Activated CD4-positive, alpha-beta memory T cell treated with anti-CD3 and anti-CD28 coated beads, Interleukin-2, amount 10 ng/mL, durations not matched to agents 7 days and 5 days (primary cell): ENCODE data around the gene ATG14. TPM values are rescaled to one million over a fixed set of nuclear protein-coding genes. Genes with fewer than 3 reads are reported as not detected.

Source experiments
- CTCF ChIA-PET: fragments of 350-600 bp; sonication (Branson Sonifier 250); formaldehyde crosslinking; loops from one replicate; lab custom pipeline; 2021; ENCODE audit warnings: antibody characterized with exemption, inconsistent platforms; lab: Charles Lee
- POLR2A ChIA-PET: fragments of 350-600 bp; sonication (Branson Sonifier 250); formaldehyde crosslinking; loops from one replicate; lab custom pipeline; 2021; ENCODE audit warnings: antibody characterized with exemption; lab: Charles Lee
- DNase-seq: peaks from one replicate; pipeline ENCODE4 v3.0.0-alpha.2; 2020
- H3K27ac Mint-ChIP-seq: one replicate; pipeline ENCODE4 v1.8.0; 2021; ENCODE audit warnings: mild to moderate bottlenecking, mixed read lengths
- H3K27me3 Mint-ChIP-seq: one replicate; pipeline ENCODE4 v1.8.0; 2021; ENCODE audit warnings: mixed read lengths
- H3K36me3 Mint-ChIP-seq: one replicate; pipeline ENCODE4 v1.8.0; 2021; ENCODE audit warnings: low read depth, mixed read lengths
- H3K4me1 Mint-ChIP-seq: one replicate; pipeline ENCODE4 v1.8.0; 2021; ENCODE audit warnings: mixed read lengths
- H3K4me3 Mint-ChIP-seq: one replicate; pipeline ENCODE4 v1.8.0; 2021; ENCODE audit warnings: mild to moderate bottlenecking, mixed read lengths
- H3K9me3 Mint-ChIP-seq: one replicate; pipeline ENCODE4 v1.8.0; 2021; ENCODE audit warnings: mixed read lengths
- total RNA-seq, 2 experiments: library from RNA; stranded (reverse); gene quantifications; one replicate each; pipeline ENCODE4 v1.2.3, GENCODE V29; 2021

The ATG14 gene
- total RNA-seq, 2 experiments from 2014 or later, result 5.5 TPM

DNA sequence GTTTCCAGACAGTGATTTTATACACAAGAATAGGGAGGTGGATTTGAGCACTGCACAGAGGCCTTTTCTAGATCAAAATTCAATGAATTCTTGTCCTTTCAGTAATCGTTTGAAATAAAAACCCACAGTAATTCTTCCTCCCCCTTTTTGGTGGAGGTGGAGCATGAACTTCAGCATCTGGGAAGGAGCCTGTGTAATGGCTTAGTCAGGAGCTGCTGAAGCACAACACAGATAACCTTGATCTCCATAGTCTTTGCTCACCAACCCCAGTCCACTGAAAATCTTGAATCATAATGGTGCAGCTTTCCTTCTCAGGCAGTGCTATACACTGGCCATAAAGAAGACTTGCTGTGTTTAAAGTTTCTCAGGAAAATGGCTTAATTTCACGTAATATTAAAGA lies 35.2 kb upstream of the ATG14 start:
- no peaks in the 10 kb centered on the region for H3K36me3 Mint-ChIP-seq
- H3K9me3 Mint-ChIP-seq, result no peaks in the 10 kb centered on the region
- H3K4me3 Mint-ChIP-seq, result no peak overlapping the region
- POLR2A ChIA-PET, result interaction anchor here (1.2 kb wide), 1 partner anchor 93 kb away, joined by 3 read pairs; no protein-coding TSS in a partner anchor
- no peak for DNase-seq
- H3K27ac Mint-ChIP-seq, result no peak overlapping the region
- no peaks in the 10 kb centered on the region for H3K27me3 Mint-ChIP-seq
- CTCF ChIA-PET, result interaction anchor here (0.6 to 3.6 kb wide), 25 partner anchors 11 to 1037 kb away, joined by 3 to 30 read pairs (median 3); no protein-coding TSS in a partner anchor
- H3K4me1 Mint-ChIP-seq, result no peaks in the 10 kb centered on the region

DNA sequence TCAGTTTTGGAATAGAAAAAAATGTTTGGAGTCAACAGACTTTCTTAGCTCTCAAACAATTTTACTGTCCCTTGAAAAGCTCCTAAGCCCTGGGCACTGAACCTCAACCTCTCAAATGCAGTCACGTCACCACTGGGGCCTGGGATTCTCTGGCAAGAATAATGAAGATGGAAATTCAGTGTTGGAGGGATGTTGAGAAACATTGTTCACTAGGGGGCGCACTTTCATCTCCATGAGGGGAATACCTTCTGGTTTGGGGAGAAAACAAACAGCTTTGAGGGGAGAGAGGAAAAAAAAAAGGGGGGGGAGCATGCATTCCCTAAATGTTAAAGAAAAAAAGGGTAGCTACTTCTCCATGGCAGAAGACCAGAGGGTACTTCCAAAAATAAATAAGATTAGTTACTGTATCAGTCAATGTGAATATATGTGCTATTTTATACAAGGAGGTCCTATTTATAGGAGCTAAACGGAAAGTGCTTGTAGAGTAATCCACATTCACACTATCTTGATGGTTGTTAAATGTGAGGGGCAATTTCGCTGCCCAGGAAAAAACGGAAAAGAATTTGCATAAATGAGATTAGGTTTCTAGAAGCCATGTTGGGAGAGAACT lies 34.6 kb upstream of the ATG14 start:
- Mint-ChIP-seq H3K27ac (no peak overlapping the region), H3K36me3 (no peaks in the 10 kb centered on the region), H3K9me3 (no peaks in the 10 kb centered on the region), H3K27me3 (no peaks in the 10 kb centered on the region), H3K4me3 (no peak overlapping the region), H3K4me1 (no peaks in the 10 kb centered on the region)
- DNase-seq, result peak; percentile 52
- POLR2A ChIA-PET, result interaction anchor here (1.0 to 1.2 kb wide), 2 partner anchors 92 to 133 kb away, joined by 3 read pairs; partner anchors contain the start of gene KTN1
- CTCF ChIA-PET, result interaction anchor here (0.6 to 3.6 kb wide), 28 partner anchors 11 to 1091 kb away, joined by 3 to 30 read pairs (median 3); no protein-coding TSS in a partner anchor

DNA sequence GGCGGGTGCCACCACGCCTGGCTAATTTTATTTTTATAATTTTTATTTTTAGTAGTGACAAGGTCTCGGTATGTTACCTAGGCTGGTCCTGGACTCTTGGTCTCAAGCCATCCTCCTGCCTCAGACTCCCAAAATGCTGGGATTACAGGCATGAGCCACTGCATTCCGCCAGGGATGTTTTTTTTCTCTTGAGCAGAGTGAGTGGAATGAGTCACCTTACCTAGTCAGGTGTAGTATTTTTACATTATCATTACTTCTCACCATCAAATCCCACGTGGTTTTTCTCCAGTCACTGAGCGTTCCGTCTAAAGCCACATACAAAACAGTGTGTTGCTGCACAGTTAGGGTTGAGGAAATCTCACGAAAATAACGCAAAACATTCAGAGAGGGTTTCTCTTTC lies 29.7 kb upstream of the ATG14 start:
- no peak overlapping the region for H3K4me3 Mint-ChIP-seq
- H3K27ac Mint-ChIP-seq, result no peak overlapping the region
- no peaks in the 10 kb centered on the region for H3K9me3 Mint-ChIP-seq
- no peaks in the 10 kb centered on the region for H3K27me3 Mint-ChIP-seq
- ChIA-PET POLR2A (no interaction called here), CTCF (no interaction called here)
- no peaks in the 10 kb centered on the region for H3K36me3 Mint-ChIP-seq
- H3K4me1 Mint-ChIP-seq, result no peaks in the 10 kb centered on the region
- no peak for DNase-seq

DNA sequence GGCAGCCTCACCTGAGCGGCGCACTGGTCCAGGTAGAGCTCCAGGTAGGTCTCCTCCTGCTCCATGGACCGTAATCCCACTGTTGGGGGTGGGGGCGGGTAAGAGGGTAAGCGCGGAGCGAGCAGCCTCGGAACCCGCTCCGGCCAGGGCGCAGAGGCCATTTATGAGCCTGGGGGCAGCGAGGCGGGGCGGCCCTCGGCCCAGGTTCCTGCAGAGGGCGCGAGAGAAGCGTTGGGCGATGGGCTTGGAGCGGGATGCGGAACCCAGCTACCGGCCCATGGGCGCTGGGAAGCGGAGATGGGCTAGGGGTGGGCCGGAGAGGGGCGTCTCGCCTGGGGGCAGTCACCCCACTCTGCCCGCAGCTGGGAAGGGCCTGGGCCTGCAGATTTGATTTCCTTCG lies 28.8 kb upstream of the ATG14 start, which contains the start of gene TBPL2:
Gene TBPL2, minus strand, starts transcription at position 232 of the 400 bp plus-strand sequence. Its CDS starts 167 bp downstream, at position 65.
- H3K27me3 Mint-ChIP-seq, result no peaks in the 10 kb centered on the region
- no peaks in the 10 kb centered on the region for H3K9me3 Mint-ChIP-seq
- no peaks in the 10 kb centered on the region for H3K36me3 Mint-ChIP-seq
- ChIA-PET POLR2A (no interaction called here), CTCF (interaction anchor here (1.3 kb wide), 1 partner anchor 228 kb away, joined by 3 read pairs; no protein-coding TSS in a partner anchor)
- H3K4me1 Mint-ChIP-seq, result no peaks in the 10 kb centered on the region
- H3K27ac Mint-ChIP-seq, result no peak within 1 kb of the TSS
- H3K4me3 Mint-ChIP-seq, result no peak within 1 kb of the TSS
- DNase-seq, result no peak

DNA sequence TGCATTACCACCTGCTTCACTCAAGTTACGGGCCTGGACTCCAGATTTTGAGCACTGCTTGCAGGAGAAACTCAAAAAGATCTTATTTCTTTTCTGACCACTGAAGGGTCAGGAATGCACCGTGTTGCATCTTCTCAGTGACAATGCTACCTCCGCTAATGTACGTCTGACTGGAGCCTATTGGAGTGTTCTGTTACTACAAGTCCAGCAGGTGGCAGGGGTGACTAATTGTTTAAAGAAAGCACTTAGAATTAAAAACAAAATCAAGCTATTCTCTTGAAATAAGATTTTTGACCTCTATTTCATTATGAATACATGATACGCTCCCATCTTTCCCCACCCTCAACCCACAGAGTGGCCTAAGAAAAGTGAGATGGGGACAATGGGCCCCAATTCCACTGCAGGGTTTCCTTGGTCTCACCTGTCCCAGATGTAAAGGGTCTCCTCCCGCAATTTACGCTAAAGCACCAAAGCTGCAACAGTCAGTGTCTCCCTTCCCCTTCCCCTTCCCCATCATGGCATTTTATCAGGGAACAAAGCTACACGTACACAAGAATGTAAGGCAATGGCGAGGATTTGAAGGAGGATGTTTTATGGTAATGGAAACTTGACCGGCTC lies 26.5 kb upstream of the ATG14 start:
- Mint-ChIP-seq H3K27me3 (no peaks in the 10 kb centered on the region), H3K9me3 (no peaks in the 10 kb centered on the region), H3K4me1 (peaks cover 17% of the 10 kb centered on the region), H3K4me3 (no peak overlapping the region), H3K36me3 (no peaks in the 10 kb centered on the region), H3K27ac (no peak overlapping the region)
- CTCF ChIA-PET, result interaction anchor here (1.2 to 5.6 kb wide), 3 partner anchors 8 to 1036 kb away, joined by 4 to 30 read pairs (median 5); no protein-coding TSS in a partner anchor
- POLR2A ChIA-PET, result no interaction called here
- no peak for DNase-seq

- ChIA-PET CTCF (interaction anchor here (0.8 to 5.6 kb wide), 2 partner anchors 9 to 18 kb away, joined by 3 to 30 read pairs; no protein-coding TSS in a partner anchor), POLR2A (no interaction called here)
- no peak for DNase-seq
- peaks cover 20% of the 10 kb centered on the region for H3K4me1 Mint-ChIP-seq
- H3K9me3 Mint-ChIP-seq, result no peaks in the 10 kb centered on the region
- H3K27me3 Mint-ChIP-seq, result no peaks in the 10 kb centered on the region
- H3K36me3 Mint-ChIP-seq, result no peaks in the 10 kb centered on the region
- no peak overlapping the region for H3K27ac Mint-ChIP-seq
- no peak overlapping the region for H3K4me3 Mint-ChIP-seq
Measured at GRCh38 chr14:55436931-55437330, 25.3 kb upstream of the ATG14 start.

DNA sequence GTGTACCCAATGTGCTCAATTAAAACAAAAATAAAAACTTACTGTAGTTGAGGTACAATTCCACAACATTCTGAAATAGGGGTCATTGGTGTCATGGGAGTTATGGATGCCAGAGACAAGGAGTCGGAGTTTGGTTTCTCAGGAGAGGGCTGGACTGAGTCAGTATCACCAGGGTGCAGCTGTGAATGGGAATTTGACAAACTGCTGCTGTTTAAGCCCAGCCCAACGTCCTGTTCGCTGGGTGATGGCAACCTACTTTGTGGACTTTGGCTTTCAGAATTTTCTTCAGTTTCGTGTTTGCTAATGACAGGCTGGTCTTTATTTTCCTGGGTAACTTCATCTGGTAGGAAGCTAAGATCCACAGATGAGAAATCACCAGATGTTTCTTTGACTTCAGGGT lies 24.9 kb upstream of the ATG14 start:
- POLR2A ChIA-PET, result no interaction called here
- no peaks in the 10 kb centered on the region for H3K27me3 Mint-ChIP-seq
- no peaks in the 10 kb centered on the region for H3K9me3 Mint-ChIP-seq
- H3K36me3 Mint-ChIP-seq, result no peaks in the 10 kb centered on the region
- DNase-seq, result no peak
- H3K4me1 Mint-ChIP-seq, result peaks cover 20% of the 10 kb centered on the region
- no peak overlapping the region for H3K4me3 Mint-ChIP-seq
- CTCF ChIA-PET, result interaction anchor here (0.8 to 5.6 kb wide), 4 partner anchors 10 to 429 kb away, joined by 3 to 30 read pairs (median 3); no protein-coding TSS in a partner anchor
- no peak overlapping the region for H3K27ac Mint-ChIP-seq

GRCh38 chr14:55434805-55435174 lies 23.2 kb upstream of the ATG14 start:
- no peak overlapping the region for H3K27ac Mint-ChIP-seq
- POLR2A ChIA-PET, result no interaction called here
- peaks cover 23% of the 10 kb centered on the region for H3K4me1 Mint-ChIP-seq
- no peaks in the 10 kb centered on the region for H3K27me3 Mint-ChIP-seq
- CTCF ChIA-PET, result interaction anchor here (0.5 to 5.6 kb wide), 5 partner anchors 11 to 1524 kb away, joined by 3 to 30 read pairs (median 4); no protein-coding TSS in a partner anchor
- no peaks in the 10 kb centered on the region for H3K9me3 Mint-ChIP-seq
- H3K36me3 Mint-ChIP-seq, result no peaks in the 10 kb centered on the region
- no peak overlapping the region for H3K4me3 Mint-ChIP-seq
- no peak for DNase-seq

DNA sequence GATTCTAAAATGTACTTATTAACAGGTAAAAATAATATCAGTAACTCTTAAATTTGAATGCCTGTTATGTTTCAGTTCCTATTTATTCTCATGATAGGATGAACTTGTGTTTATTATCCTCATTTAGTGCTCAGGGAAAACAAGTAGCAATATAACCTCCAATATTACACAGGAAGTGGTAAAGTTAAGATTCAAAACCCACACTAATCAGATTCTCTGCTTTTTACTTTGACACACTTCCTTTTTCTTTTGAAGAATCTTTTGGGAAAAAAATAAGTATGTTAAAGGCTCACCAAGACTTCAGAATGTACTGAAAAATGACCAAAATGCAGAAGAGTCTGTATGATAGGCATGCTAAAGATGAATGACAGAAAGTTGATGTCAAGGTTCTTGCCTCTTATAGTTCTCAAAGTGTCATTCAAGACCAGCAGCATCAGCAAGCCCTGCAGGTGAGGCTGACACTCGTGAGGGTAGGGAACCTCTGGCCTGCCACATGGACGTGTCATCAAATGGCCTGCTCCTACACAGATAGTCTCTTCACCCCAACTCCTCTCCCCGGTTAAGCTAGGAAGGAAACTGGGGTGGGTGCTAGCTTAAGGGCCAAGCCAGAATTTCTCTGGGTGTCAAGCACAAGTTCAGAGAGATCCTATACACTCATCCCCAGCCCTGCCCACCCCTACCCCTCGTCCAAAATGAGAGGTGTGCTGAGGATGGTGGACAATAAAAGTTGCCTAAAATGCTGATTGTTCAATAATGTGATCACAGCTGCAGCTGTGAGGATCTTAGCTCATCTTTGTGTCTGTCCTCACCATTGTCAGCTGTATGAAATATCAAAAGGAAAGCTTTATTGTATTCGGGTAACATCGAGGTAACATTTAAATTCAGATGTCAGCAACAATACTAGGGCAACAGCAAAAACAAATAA lies 22.5 kb upstream of the ATG14 start:
- peaks cover 23% of the 10 kb centered on the region for H3K4me1 Mint-ChIP-seq
- H3K27me3 Mint-ChIP-seq, result no peaks in the 10 kb centered on the region
- no peaks in the 10 kb centered on the region for H3K36me3 Mint-ChIP-seq
- H3K4me3 Mint-ChIP-seq, result no peak overlapping the region
- DNase-seq, result no peak
- ChIA-PET POLR2A (no interaction called here), CTCF (interaction anchor here (0.5 to 5.6 kb wide), 6 partner anchors 12 to 1523 kb away, joined by 3 to 30 read pairs (median 4); no protein-coding TSS in a partner anchor)
- no peaks in the 10 kb centered on the region for H3K9me3 Mint-ChIP-seq
- peak overlapping the region; percentile 49 for H3K27ac Mint-ChIP-seq

DNA sequence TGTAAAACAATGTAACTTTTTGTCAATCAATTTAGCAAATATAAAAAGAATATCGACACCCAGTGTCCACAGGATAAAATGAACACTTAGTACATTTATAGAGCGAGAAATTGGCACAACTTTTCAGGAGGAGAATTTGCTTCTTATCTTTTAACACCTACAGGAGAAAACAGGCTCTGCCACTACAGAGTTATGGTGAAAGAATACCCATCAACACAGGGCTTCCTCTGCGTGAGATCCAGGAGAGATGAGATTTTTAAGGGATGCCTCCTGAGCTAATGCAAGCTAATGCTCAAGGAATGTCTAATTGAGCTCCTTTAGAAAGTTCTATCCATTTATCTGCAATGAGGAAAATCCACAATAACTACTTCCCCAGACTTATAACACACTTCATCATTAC lies 21.0 kb upstream of the ATG14 start:
- ChIA-PET POLR2A (no interaction called here), CTCF (interaction anchor here (0.8 to 5.6 kb wide), 3 partner anchors 14 to 223 kb away, joined by 3 to 30 read pairs (median 3); no protein-coding TSS in a partner anchor)
- Mint-ChIP-seq H3K4me1 (peaks cover 23% of the 10 kb centered on the region), H3K9me3 (no peaks in the 10 kb centered on the region), H3K27me3 (no peaks in the 10 kb centered on the region), H3K4me3 (no peak overlapping the region), H3K27ac (no peak overlapping the region), H3K36me3 (no peaks in the 10 kb centered on the region)
- DNase-seq, result no peak

- no peak overlapping the region for H3K4me3 Mint-ChIP-seq
Measured at GRCh38 chr14:55430024-55430690, 18.5 kb upstream of the ATG14 start.

DNA sequence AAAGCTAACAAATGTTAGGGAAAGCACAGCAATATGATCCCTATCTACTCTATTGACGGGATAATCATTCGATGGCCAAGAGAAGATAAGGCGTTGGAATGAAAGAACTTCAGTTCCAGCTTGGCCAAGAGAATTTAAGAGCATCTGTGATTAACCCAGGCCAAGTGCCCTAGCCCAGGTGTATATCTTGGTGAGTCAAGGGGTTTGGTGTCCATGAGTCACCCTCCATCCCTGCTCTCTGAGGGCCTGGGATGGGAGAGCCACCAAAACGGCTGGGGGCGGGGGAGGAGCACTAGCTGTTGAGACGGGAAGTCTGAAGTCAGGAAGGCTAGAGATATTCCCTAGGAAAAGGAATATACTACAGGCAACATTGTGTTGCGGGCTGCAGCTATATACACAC lies 15.8 kb upstream of the ATG14 start:
- ChIA-PET POLR2A (no interaction called here), CTCF (interaction anchor here (0.6 to 3.5 kb wide), 4 partner anchors 10 to 181 kb away, joined by 3 to 13 read pairs (median 4); no protein-coding TSS in a partner anchor)
- H3K4me1 Mint-ChIP-seq, result peaks cover 3% of the 10 kb centered on the region
- H3K9me3 Mint-ChIP-seq, result no peaks in the 10 kb centered on the region
- H3K4me3 Mint-ChIP-seq, result no peak overlapping the region
- no peaks in the 10 kb centered on the region for H3K27me3 Mint-ChIP-seq
- H3K27ac Mint-ChIP-seq, result no peak overlapping the region
- H3K36me3 Mint-ChIP-seq, result no peaks in the 10 kb centered on the region
- DNase-seq, result no peak

More at GRCh38 chr14:55430024-55430690, 18.5 kb upstream of the ATG14 start:
- DNase-seq, result peak; percentile 41
- Mint-ChIP-seq H3K9me3 (no peaks in the 10 kb centered on the region), H3K27me3 (no peaks in the 10 kb centered on the region), H3K4me1 (peaks cover 23% of the 10 kb centered on the region), H3K36me3 (no peaks in the 10 kb centered on the region), H3K27ac (no peak overlapping the region)
- ChIA-PET CTCF (interaction anchor here (0.8 to 2.1 kb wide), 4 partner anchors 9 to 217 kb away, joined by 3 to 11 read pairs (median 6); no protein-coding TSS in a partner anchor), POLR2A (no interaction called here)
